DMS114 treated with DMSO at 0.1 percent for 48 hours (cell line): ENCODE data around the gene BTBD6.
"Not testable (repeated sequence)": the region's sequence is repeated elsewhere in the genome, so short reads cannot be mapped to it uniquely, and the experiment has no call there.

Experiments used
- DNase-seq: peaks from one replicate; lab custom pipeline; 2025; ENCODE audit not compliant: unreplicated experiment; lab: John Stamatoyannopoulos, UW

Gene BTBD6

GRCh38 chr14:105292826-105293711 is 44.7 kb downstream of the BTBD6 start:
- no peak for DNase-seq

GRCh38 chr14:105294142-105294597 is 45.8 kb downstream of the BTBD6 start:
- no peak for DNase-seq

DNA sequence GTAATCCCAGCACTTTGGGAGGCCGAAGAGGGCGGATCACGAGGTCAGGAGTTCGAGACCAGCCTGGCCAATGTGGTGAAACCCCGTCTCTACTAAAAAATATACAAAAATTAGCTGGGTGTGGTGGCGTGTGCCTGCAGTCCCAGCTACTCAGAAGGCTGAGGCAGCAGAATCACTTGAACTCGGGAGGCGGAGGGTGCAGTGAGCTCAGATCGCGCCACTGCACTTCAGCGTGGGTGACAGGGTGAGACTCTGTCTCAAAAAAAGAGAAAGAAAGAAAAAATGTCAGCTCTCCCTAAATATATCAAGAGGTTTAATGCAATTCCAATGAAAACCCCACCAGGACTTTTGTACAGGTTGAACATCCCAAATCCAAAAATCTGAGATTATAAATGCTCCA is 49.0 kb downstream of the BTBD6 start:
- not testable (repeated sequence) for DNase-seq

DNA sequence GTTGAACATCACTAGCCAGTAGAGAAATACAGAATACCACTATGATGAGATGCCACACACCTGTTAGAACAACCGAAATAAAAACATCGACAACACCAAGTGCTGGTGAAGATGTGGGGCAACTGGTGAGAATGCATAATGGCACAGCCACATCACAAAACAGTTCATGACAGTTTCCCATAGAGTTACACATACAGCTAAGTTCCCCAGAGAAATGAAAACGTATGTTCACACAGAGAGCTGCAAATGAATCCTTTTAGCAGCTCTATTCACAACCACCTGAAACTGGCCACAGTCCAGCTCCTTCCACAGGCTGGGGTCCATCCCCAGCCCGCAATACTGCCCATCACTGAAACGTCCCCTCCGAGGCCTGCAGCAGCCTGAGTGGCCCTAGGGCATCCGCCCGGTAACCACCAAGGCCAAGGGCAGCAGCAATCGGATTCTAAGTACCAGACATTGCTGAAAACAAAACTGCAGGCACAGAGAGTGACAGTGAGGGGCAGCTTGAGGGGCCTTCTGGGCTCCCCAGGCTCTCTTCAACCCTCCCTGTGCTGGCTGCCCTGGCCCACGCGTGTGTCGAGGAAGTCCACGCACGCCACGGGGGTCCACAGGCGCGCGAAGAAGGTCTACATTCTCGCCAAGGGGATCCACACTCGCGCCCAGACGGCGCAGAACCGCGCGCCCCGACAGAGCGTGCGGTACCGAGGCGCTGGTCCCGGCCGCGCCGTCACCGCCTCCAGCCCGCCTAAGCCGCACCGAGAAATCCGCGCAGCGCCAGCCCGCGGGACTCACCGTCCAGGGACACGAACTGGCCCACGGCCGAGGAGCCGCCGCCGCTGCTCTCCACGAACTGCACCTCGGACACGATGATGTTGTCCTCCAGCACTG is 51.6 kb downstream of the BTBD6 start:
- no peak for DNase-seq
